ENCODE results near the gene MORN2.

DNA sequence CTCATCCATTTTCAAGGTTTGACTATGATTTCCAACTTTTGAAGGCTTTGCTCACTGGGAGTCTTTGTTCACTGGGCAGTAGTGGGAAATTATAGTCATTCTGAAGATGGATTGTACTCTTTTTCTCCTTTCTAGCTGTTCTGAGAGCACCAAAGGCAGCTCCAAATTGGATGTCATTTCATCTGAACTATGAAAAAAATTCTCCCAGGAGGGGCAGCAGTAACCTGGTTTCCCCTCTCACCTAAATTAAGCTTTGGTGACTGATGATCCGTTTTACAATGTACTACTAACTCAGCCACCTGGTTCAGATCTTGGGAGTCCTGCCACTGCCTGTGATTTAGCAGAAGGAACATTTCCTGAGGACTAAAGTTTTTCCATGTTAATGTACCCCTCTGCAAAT, 31.5 kb downstream of the MORN2 start:
- TF ChIP-seq, protein P1, sequence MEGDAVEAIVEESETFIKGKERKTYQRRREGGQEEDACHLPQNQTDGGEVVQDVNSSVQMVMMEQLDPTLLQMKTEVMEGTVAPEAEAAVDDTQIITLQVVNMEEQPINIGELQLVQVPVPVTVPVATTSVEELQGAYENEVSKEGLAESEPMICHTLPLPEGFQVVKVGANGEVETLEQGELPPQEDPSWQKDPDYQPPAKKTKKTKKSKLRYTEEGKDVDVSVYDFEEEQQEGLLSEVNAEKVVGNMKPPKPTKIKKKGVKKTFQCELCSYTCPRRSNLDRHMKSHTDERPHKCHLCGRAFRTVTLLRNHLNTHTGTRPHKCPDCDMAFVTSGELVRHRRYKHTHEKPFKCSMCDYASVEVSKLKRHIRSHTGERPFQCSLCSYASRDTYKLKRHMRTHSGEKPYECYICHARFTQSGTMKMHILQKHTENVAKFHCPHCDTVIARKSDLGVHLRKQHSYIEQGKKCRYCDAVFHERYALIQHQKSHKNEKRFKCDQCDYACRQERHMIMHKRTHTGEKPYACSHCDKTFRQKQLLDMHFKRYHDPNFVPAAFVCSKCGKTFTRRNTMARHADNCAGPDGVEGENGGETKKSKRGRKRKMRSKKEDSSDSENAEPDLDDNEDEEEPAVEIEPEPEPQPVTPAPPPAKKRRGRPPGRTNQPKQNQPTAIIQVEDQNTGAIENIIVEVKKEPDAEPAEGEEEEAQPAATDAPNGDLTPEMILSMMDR (conservative IDR thresholded peaks at IDR 0.05), result no peak
- TF ChIP-seq ZFX (IDR thresholded peaks at IDR 0.05), result no peak
